Measurements from ENCODE around the gene MIAT. TPM values are rescaled to one million over a fixed set of nuclear protein-coding genes. Genes with fewer than 3 reads are reported as not detected.

Gene MIAT
- total RNA-seq, 2 experiments from 2014 or later = 52.3 to 58.7 TPM

DNA sequence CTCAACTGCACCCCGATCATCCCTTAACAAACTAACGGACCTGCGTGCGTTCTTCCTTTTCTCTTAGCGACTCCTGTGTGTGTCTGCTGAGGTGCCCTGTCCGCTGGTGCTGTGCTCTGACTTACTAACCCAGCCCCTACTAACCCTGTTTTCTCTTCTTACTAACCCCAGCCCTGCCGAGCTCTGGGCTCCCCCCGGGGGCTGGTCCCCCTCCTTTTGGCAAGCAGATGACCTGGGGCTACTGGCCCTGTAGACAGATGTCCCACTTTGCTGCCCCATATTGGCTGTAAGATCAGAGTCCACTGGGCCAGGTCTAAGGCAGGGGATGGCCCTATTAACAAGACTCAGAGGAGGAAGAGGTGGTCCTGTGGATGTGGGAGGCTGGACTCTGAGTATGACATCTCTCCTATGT lies 14.7 kb downstream of the MIAT start:
- DNase-seq = peak; percentile 47
- Mint-ChIP-seq H3K27me3 (no peaks in the 10 kb centered on the region), H3K4me1 (ENCODE audit: low read depth) (peaks cover 64% of the 10 kb centered on the region), H3K9me3 (no peaks in the 10 kb centered on the region), H3K4me3 (peak overlapping the region; percentile 94), H3K27ac (peak overlapping the region; percentile 100), H3K36me3 (peaks cover 25% of the 10 kb centered on the region)
- intact Hi-C loops (cut with micrococcal nuclease) = loop anchor here (1.0 to 5.0 kb wide), 4 partner anchors 21 to 1245 kb away; partner anchors contain the start of genes HPS4, PITPNB and SRRD
- CTCF ChIA-PET = interaction anchor here (0.6 to 3.2 kb wide), 5 partner anchors 8 to 1337 kb away, joined by 3 to 28 read pairs (median 5); partner anchors contain the start of gene PITPNB
- POLR2A ChIA-PET = interaction anchor here (0.6 to 3.7 kb wide), 6 partner anchors 21 to 1247 kb away, joined by 3 to 26 read pairs (median 6); partner anchors contain the start of genes ASPHD2, HPS4, PITPNB and SRRD

DNA sequence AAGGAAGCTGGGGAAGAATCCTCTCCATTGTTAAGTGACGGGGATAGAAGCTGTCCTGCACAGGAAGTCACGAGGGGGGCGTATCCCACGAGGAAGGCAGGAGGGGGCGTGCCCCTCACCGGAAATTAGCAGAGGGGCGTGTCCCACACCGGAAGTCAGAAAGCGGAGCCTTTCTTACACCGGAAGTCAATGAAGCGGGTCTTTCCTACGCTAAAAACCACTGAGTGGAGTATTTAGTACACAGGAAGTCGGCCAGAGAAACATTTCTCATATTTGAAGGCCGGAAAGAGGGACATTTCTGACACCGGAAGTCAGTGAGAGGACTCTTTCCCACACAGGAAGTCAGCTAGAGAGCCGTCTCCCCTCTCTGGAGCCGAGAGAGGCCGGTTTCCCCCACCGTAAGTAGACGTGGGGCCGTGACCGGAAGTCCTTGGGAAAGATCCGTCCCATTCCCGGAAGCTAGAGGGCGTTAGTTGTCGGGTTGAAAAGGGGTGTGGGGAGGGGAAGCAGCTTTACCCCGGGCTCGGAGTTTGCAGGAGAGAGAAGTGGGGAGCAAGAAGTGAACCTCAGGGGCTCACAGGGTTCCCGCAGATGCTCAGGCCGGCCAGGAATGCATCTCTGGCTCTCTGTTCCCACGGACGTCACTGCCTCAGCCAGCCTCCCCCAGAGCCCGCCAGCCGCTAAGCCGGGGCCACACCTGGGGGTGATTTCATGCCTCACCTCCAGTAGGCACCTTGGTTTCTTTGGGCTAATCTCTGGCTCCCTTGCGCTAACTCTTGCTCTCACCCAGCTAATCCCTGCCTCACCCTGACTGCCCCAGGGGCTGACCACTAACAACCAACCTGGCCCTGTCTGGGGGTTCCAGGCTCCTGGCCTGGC lies 15.4 kb downstream of the MIAT start:
- Mint-ChIP-seq H3K36me3 (peaks cover 20% of the 10 kb centered on the region), H3K9me3 (no peaks in the 10 kb centered on the region), H3K27ac (peak overlapping the region; percentile 100), H3K4me3 (peak overlapping the region; percentile 94), H3K4me1 (ENCODE audit: low read depth) (peaks cover 67% of the 10 kb centered on the region), H3K27me3 (no peaks in the 10 kb centered on the region)
- intact Hi-C loops (cut with micrococcal nuclease) = loop anchor here (1.0 to 5.0 kb wide), 4 partner anchors 22 to 1244 kb away; partner anchors contain the start of genes HPS4, PITPNB and SRRD
- POLR2A ChIA-PET = interaction anchor here (0.8 to 3.7 kb wide), 7 partner anchors 9 to 1246 kb away, joined by 3 to 26 read pairs (median 6); partner anchors contain the start of genes ASPHD2, HPS4, PITPNB and SRRD
- DNase-seq = peak; percentile 97
- CTCF ChIA-PET = interaction anchor here (0.8 to 3.2 kb wide), 13 partner anchors 9 to 1246 kb away, joined by 3 to 28 read pairs (median 5); partner anchors contain the start of genes HPS4, MIAT, PITPNB and SRRD

DNA sequence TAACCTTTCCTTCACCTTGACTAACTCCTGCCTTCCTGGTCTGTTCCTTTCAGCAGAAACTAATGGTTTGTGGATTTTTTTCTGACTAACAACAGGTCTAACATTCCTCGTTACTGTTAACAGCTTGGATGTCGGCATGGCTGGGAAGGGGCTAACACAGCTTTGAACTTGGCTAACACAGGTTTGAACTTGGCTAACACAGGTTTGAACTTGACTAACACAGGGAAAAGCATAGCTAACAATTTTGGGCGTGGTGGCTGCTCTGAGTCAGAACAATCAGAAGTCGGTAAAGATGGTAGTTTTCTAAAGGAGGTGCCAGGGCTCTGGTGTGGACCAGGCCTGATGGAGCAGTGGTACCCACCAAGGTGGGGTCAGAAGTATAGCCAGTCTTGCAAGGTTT lies 16.1 kb downstream of the MIAT start:
- Mint-ChIP-seq H3K9me3 (no peaks in the 10 kb centered on the region), H3K4me3 (peak overlapping the region; percentile 94), H3K27me3 (no peaks in the 10 kb centered on the region), H3K4me1 (ENCODE audit: low read depth) (peaks cover 71% of the 10 kb centered on the region), H3K36me3 (peaks cover 19% of the 10 kb centered on the region), H3K27ac (peak overlapping the region; percentile 100)
- intact Hi-C loops (cut with micrococcal nuclease) = loop anchor here (2.0 to 5.0 kb wide), 3 partner anchors 23 to 1244 kb away; partner anchors contain the start of gene PITPNB
- CTCF ChIA-PET = interaction anchor here (0.9 to 3.2 kb wide), 13 partner anchors 10 to 1208 kb away, joined by 3 to 28 read pairs (median 4); partner anchors contain the start of genes HPS4, MIAT, SRRD and TFIP11
- POLR2A ChIA-PET = interaction anchor here (0.6 to 3.7 kb wide), 7 partner anchors 8 to 243 kb away, joined by 3 to 26 read pairs (median 6); partner anchors contain the start of genes ASPHD2, HPS4 and SRRD
- DNase-seq = peak; percentile 74

DNA sequence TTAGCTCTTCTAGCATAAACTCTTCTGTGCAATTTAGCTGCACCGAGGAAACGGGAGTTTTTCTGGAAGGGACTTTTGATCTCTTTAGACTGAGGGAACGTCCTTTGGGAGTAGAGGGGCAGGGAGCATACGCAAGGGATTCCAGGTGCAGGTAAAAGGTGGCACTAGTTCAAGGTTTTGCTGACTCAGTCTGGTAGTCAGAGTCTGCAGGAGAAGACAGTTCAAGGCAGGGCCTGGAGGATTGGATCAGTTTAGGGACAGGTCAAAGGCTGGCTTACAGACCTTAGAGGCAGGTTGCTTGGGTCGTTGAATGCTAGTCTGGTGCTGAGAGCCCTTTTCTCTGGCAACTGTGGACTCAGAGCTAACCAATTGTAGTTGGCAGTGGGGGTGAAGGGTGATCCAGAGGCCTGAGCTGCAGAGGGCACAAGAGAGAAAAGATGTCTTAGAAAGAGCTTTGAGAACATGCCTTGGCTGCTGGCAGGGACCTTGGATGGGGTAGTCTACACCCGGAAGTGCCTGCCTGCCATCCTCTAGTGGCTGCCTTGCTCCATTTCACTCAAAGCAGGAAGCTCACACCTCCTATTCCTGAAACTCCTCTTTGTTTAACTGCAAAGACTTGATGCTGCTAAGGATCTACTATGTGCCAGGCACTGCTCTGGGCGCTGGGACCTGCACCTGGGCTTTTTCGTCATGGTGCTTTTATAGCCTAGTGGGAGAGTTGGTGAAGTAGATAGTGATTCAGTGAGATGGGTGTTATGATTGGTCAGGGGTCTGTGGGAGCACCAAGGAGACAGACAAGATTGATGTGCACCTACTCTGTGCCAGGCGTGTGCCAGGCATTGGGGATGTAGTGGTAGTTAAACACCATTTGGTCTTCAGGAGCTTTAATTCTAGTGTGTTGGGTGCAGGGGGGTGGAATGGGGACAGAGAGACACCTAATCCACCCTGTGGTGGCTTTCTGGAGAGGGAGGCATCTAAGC lies 17.1 kb downstream of the MIAT start:
- ChIA-PET CTCF (interaction anchor here (0.9 to 3.2 kb wide), 11 partner anchors 11 to 1207 kb away, joined by 3 to 28 read pairs (median 4); partner anchors contain the start of genes HPS4, MIAT, SRRD and TFIP11), POLR2A (interaction anchor here (0.7 to 3.7 kb wide), 6 partner anchors 9 to 244 kb away, joined by 3 to 26 read pairs (median 6); partner anchors contain the start of genes ASPHD2, HPS4 and SRRD)
- intact Hi-C loops (cut with micrococcal nuclease) = loop anchor here (1.0 to 5.0 kb wide), 4 partner anchors 9 to 1243 kb away; partner anchors contain the start of genes MN1 and PITPNB
- Mint-ChIP-seq H3K27me3 (no peaks in the 10 kb centered on the region), H3K4me1 (ENCODE audit: low read depth) (peaks cover 75% of the 10 kb centered on the region), H3K27ac (peak overlapping the region; percentile 100), H3K9me3 (no peaks in the 10 kb centered on the region), H3K4me3 (peak overlapping the region; percentile 94), H3K36me3 (peaks cover 19% of the 10 kb centered on the region)
- DNase-seq = peak; percentile 54

GRCh38 chr22:26675687-26676268 lies 18.4 kb downstream of the MIAT start:
- Mint-ChIP-seq H3K27ac (peak overlapping the region; percentile 100), H3K4me3 (no peak overlapping the region), H3K4me1 (ENCODE audit: low read depth) (peaks cover 68% of the 10 kb centered on the region), H3K36me3 (peaks cover 25% of the 10 kb centered on the region), H3K9me3 (no peaks in the 10 kb centered on the region), H3K27me3 (no peaks in the 10 kb centered on the region)
- intact Hi-C loops (cut with micrococcal nuclease) = loop anchor here (5.0 kb wide), 1 partner anchor 1127 kb away; the partner anchor contains the start of gene MN1
- no peak for DNase-seq
- ChIA-PET POLR2A (interaction anchor here (0.6 to 1.0 kb wide), 2 partner anchors 24 to 192 kb away, joined by 3 to 6 read pairs; partner anchors contain the start of genes HPS4 and SRRD), CTCF (no interaction called here)

- H3K9me3 Mint-ChIP-seq = no peaks in the 10 kb centered on the region
- no peak overlapping the region for H3K4me3 Mint-ChIP-seq
- H3K36me3 Mint-ChIP-seq = peaks cover 38% of the 10 kb centered on the region
- no peaks in the 10 kb centered on the region for H3K27me3 Mint-ChIP-seq
- no peak for DNase-seq
- CTCF ChIA-PET = interaction anchor here (0.6 kb wide), 2 partner anchors 146 to 451 kb away, joined by 3 read pairs; no protein-coding TSS in a partner anchor
- POLR2A ChIA-PET = no interaction called here
- intact Hi-C loops (cut with micrococcal nuclease) = loop anchor here (5.0 kb wide), 1 partner anchor 1125 kb away; the partner anchor contains the start of gene MN1
- peaks cover 54% of the 10 kb centered on the region for H3K4me1 Mint-ChIP-seq (ENCODE audit: low read depth)
- H3K27ac Mint-ChIP-seq = peak overlapping the region; percentile 29
Measured at GRCh38 chr22:26677217-26677616, 19.8 kb downstream of the MIAT start.

- H3K4me3 Mint-ChIP-seq = no peak overlapping the region
- no peaks in the 10 kb centered on the region for H3K27me3 Mint-ChIP-seq
- H3K36me3 Mint-ChIP-seq = peaks cover 36% of the 10 kb centered on the region
- peaks cover 42% of the 10 kb centered on the region for H3K4me1 Mint-ChIP-seq (ENCODE audit: low read depth)
- H3K9me3 Mint-ChIP-seq = no peaks in the 10 kb centered on the region
- ChIA-PET POLR2A (no interaction called here), CTCF (interaction anchor here (0.5 to 1.7 kb wide), 23 partner anchors 10 to 1208 kb away, joined by 3 to 12 read pairs (median 3); partner anchors contain the start of gene TFIP11)
- peak; percentile 87 for DNase-seq
- intact Hi-C loops (cut with micrococcal nuclease) = loop anchor here (5.0 kb wide), 1 partner anchor 1123 kb away; the partner anchor contains the start of gene MN1
- no peak overlapping the region for H3K27ac Mint-ChIP-seq
Measured at GRCh38 chr22:26679003-26679629, 21.7 kb downstream of the MIAT start.

DNA sequence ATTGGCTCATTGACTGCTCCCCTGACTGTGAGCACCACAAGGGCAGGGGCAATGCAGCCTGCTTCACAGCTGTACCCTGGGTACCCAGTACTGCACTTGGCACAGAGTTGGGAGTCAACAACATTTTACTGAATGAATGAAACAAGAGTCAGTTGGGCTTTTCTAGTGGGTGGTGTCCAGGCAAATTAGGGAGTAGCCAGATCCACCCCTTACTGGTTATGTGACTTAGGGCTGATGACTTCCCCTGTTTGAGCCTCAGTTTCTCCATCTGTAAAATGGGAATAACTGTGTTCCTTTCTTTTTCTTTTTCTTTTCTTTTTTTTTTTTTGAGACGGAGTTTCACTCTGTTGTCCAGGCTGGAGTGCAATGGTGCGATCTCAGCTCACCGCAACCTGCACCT lies 23.1 kb downstream of the MIAT start:
- Mint-ChIP-seq H3K27ac (no peak overlapping the region), H3K36me3 (peaks cover 28% of the 10 kb centered on the region), H3K4me3 (no peak overlapping the region), H3K27me3 (no peaks in the 10 kb centered on the region), H3K9me3 (no peaks in the 10 kb centered on the region), H3K4me1 (ENCODE audit: low read depth) (peaks cover 30% of the 10 kb centered on the region)
- intact Hi-C loops (cut with micrococcal nuclease) = no loop called here
- ChIA-PET POLR2A (interaction anchor here (0.6 kb wide), 1 partner anchor 112 kb away, joined by 4 read pairs; no protein-coding TSS in a partner anchor), CTCF (interaction anchor here (0.6 to 0.7 kb wide), 2 partner anchors 151 to 189 kb away, joined by 3 to 4 read pairs; no protein-coding TSS in a partner anchor)
- DNase-seq = no peak

DNA sequence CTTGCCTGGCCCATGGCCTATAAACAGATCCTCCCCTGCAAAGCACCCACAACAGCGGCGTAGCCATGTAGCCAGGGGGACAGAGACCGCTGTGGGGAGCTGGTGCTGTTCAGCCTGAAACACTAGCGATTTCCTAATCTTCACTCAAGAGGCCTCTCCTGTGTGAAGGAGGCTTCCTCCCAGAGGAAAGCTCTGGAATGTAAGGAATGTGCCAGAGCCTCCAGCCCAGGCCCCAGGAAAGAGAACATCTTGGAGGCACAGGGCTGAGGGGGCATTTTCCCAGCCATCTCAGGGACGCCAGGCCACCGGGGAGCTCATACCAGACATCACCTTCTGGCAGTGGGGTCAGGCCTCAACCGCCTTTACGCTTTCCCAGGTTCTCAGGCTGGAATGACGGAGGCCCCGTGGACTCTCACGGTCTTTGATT lies 24.0 kb downstream of the MIAT start:
- Mint-ChIP-seq H3K4me3 (no peak overlapping the region), H3K27ac (no peak overlapping the region), H3K27me3 (no peaks in the 10 kb centered on the region), H3K36me3 (peaks cover 28% of the 10 kb centered on the region), H3K4me1 (ENCODE audit: low read depth) (peaks cover 25% of the 10 kb centered on the region), H3K9me3 (no peaks in the 10 kb centered on the region)
- POLR2A ChIA-PET = interaction anchor here (0.9 kb wide), 1 partner anchor 8 kb away, joined by 3 read pairs; no protein-coding TSS in a partner anchor
- CTCF ChIA-PET = interaction anchor here (0.6 kb wide), 1 partner anchor 190 kb away, joined by 4 read pairs; no protein-coding TSS in a partner anchor
- intact Hi-C loops (cut with micrococcal nuclease) = no loop called here
- DNase-seq = no peak

GRCh38 chr22:26684168-26684567 lies 26.8 kb downstream of the MIAT start:
- Mint-ChIP-seq H3K27ac (no peak overlapping the region), H3K4me3 (no peak overlapping the region), H3K9me3 (no peaks in the 10 kb centered on the region), H3K36me3 (peaks cover 32% of the 10 kb centered on the region), H3K4me1 (ENCODE audit: low read depth) (peaks cover 25% of the 10 kb centered on the region), H3K27me3 (no peaks in the 10 kb centered on the region)
- no peak for DNase-seq
- CTCF ChIA-PET = no interaction called here
- POLR2A ChIA-PET = no interaction called here
- intact Hi-C loops (cut with micrococcal nuclease) = no loop called here
